MG63 (cell line): ENCODE data around the gene ZNF423. TPM values are rescaled to one million over a fixed set of nuclear protein-coding genes. Genes with fewer than 3 reads are reported as not detected.

Source experiments
- DNase-seq: peaks from one replicate; pipeline ENCODE4 v3.0.0-alpha.2; 2020
- H3K27me3 ChIP-seq: fragments of 250-450 bp; sonication (Bioruptor Pico); 2 replicates; pipeline ENCODE4 v1.5.1; 2020; ENCODE audit warnings: mild to moderate bottlenecking, moderate library complexity
- H3K36me3 ChIP-seq: fragments of 250-450 bp; sonication (Bioruptor Pico); 2 replicates; pipeline ENCODE4 v1.5.1; 2020; ENCODE audit warnings: mild to moderate bottlenecking, moderate library complexity
- H3K4me3 ChIP-seq: fragments of 250-450 bp; sonication (Bioruptor Pico); 2 replicates; pipeline ENCODE4 v1.5.1; 2020; ENCODE audit warnings: mild to moderate bottlenecking, moderate library complexity
- H3K9me3 ChIP-seq: fragments of 250-450 bp; sonication (Bioruptor Pico); 2 replicates; pipeline ENCODE4 v1.5.1; 2020; ENCODE audit warnings: mild to moderate bottlenecking, moderate library complexity
- total RNA-seq: library from RNA; depleted of rRNA; stranded (reverse); fragments of >200 nt; shearing (Covaris generic); gene quantifications from 2 replicates; pipeline ENCODE4 v1.2.3, GENCODE V29; 2014; ENCODE audit warnings: low replicate concordance

ZNF423 gene
- total RNA-seq, 1 experiment from 2014 or later: 0.07 TPM

- H3K27me3 ChIP-seq: no peaks in the 10 kb centered on the region
- no peak for DNase-seq
- no peak overlapping the region for H3K4me3 ChIP-seq
- H3K9me3 ChIP-seq: no peaks in the 10 kb centered on the region
- H3K36me3 ChIP-seq: no peaks in the 10 kb centered on the region
Measured at GRCh38 chr16:49527611-49528010, 328.3 kb downstream of the ZNF423 start.

- H3K9me3 ChIP-seq: no peaks in the 10 kb centered on the region
- DNase-seq: no peak
- no peaks in the 10 kb centered on the region for H3K36me3 ChIP-seq
- H3K27me3 ChIP-seq: no peaks in the 10 kb centered on the region
- no peak overlapping the region for H3K4me3 ChIP-seq
Measured at GRCh38 chr16:49526860-49527365, 329.0 kb downstream of the ZNF423 start.

GRCh38 chr16:49524947-49525315 is 331.0 kb downstream of the ZNF423 start:
- no peak for DNase-seq
- Histone ChIP-seq H3K9me3 (no peaks in the 10 kb centered on the region), H3K27me3 (no peaks in the 10 kb centered on the region), H3K36me3 (no peaks in the 10 kb centered on the region), H3K4me3 (no peak overlapping the region)

- no peak for DNase-seq
- Histone ChIP-seq H3K4me3 (no peak overlapping the region), H3K9me3 (no peaks in the 10 kb centered on the region), H3K36me3 (no peaks in the 10 kb centered on the region), H3K27me3 (no peaks in the 10 kb centered on the region)
Measured at GRCh38 chr16:49524216-49524946, 331.5 kb downstream of the ZNF423 start.

GRCh38 chr16:49523435-49524159 is 332.3 kb downstream of the ZNF423 start:
- Histone ChIP-seq H3K9me3 (no peaks in the 10 kb centered on the region), H3K4me3 (no peak overlapping the region), H3K36me3 (no peaks in the 10 kb centered on the region), H3K27me3 (no peaks in the 10 kb centered on the region)
- no peak for DNase-seq

- H3K36me3 ChIP-seq: no peaks in the 10 kb centered on the region
- no peak overlapping the region for H3K4me3 ChIP-seq
- DNase-seq: no peak
- no peaks in the 10 kb centered on the region for H3K9me3 ChIP-seq
- no peaks in the 10 kb centered on the region for H3K27me3 ChIP-seq
Measured at GRCh38 chr16:49521734-49522325, 334.1 kb downstream of the ZNF423 start.

GRCh38 chr16:49520492-49521038 is 335.3 kb downstream of the ZNF423 start:
- Histone ChIP-seq H3K36me3 (no peaks in the 10 kb centered on the region), H3K9me3 (no peaks in the 10 kb centered on the region), H3K4me3 (no peak overlapping the region), H3K27me3 (no peaks in the 10 kb centered on the region)
- no peak for DNase-seq

- Histone ChIP-seq H3K36me3 (no peaks in the 10 kb centered on the region), H3K27me3 (no peaks in the 10 kb centered on the region), H3K9me3 (no peaks in the 10 kb centered on the region), H3K4me3 (no peak overlapping the region)
- DNase-seq: no peak
Measured at GRCh38 chr16:49519741-49520140, 336.2 kb downstream of the ZNF423 start.

- no peak for DNase-seq
- no peaks in the 10 kb centered on the region for H3K27me3 ChIP-seq
- H3K9me3 ChIP-seq: no peaks in the 10 kb centered on the region
- no peaks in the 10 kb centered on the region for H3K36me3 ChIP-seq
- H3K4me3 ChIP-seq: no peak overlapping the region
Measured at GRCh38 chr16:49519008-49519656, 336.8 kb downstream of the ZNF423 start.

- no peaks in the 10 kb centered on the region for H3K9me3 ChIP-seq
- H3K27me3 ChIP-seq: no peaks in the 10 kb centered on the region
- H3K36me3 ChIP-seq: no peaks in the 10 kb centered on the region
- DNase-seq: no peak
- no peak overlapping the region for H3K4me3 ChIP-seq
Measured at GRCh38 chr16:49516382-49517036, 339.4 kb downstream of the ZNF423 start.

- no peaks in the 10 kb centered on the region for H3K27me3 ChIP-seq
- no peaks in the 10 kb centered on the region for H3K9me3 ChIP-seq
- H3K36me3 ChIP-seq: no peaks in the 10 kb centered on the region
- DNase-seq: no peak
- no peak overlapping the region for H3K4me3 ChIP-seq
Measured at GRCh38 chr16:49515861-49516260, 340.1 kb downstream of the ZNF423 start.

- Histone ChIP-seq H3K9me3 (no peaks in the 10 kb centered on the region), H3K4me3 (no peak overlapping the region), H3K27me3 (no peaks in the 10 kb centered on the region), H3K36me3 (no peaks in the 10 kb centered on the region)
- no peak for DNase-seq
Measured at GRCh38 chr16:49515016-49515565, 340.8 kb downstream of the ZNF423 start.

- H3K27me3 ChIP-seq: no peaks in the 10 kb centered on the region
- H3K4me3 ChIP-seq: no peak overlapping the region
- no peaks in the 10 kb centered on the region for H3K36me3 ChIP-seq
- H3K9me3 ChIP-seq: no peaks in the 10 kb centered on the region
- no peak for DNase-seq
Measured at GRCh38 chr16:49514073-49514980, 341.6 kb downstream of the ZNF423 start.

- DNase-seq: peak; percentile 2
Measured at GRCh38 chr16:49513040-49513439, 342.9 kb downstream of the ZNF423 start.

GRCh38 chr16:49510654-49511305 is 345.1 kb downstream of the ZNF423 start:
- H3K4me3 ChIP-seq: no peak overlapping the region

More at GRCh38 chr16:49513040-49513439, 342.9 kb downstream of the ZNF423 start:
- Histone ChIP-seq H3K4me3 (no peak overlapping the region), H3K9me3 (no peaks in the 10 kb centered on the region), H3K36me3 (no peaks in the 10 kb centered on the region), H3K27me3 (no peaks in the 10 kb centered on the region)

More at GRCh38 chr16:49510654-49511305, 345.1 kb downstream of the ZNF423 start:
- DNase-seq: peak; percentile 3
- Histone ChIP-seq H3K27me3 (no peaks in the 10 kb centered on the region), H3K36me3 (no peaks in the 10 kb centered on the region), H3K9me3 (no peaks in the 10 kb centered on the region)
